ENCODE measurements around the gene UTP20.

The UTP20 gene

GRCh38 chr12:101238800-101239329 is 41.0 kb upstream of the UTP20 start:
- Histone ChIP-seq H3K27me3 (ENCODE audit: control insufficient read depth, insufficient read depth, low read length) (no peaks in the 10 kb centered on the region), H3K36me3 (ENCODE audit: control insufficient read depth, insufficient read depth, low read length) (no peaks in the 10 kb centered on the region), H3K79me2 (no peaks in the 10 kb centered on the region), H3K9me3 (ENCODE audit: control insufficient read depth, low read length) (no peaks in the 10 kb centered on the region), H3K9ac (no peak overlapping the region), H2AFZ (no peak overlapping the region), H3K4me3 (ENCODE audit: low read depth, low read length) (no peak overlapping the region), H3K4me1 (no peaks in the 10 kb centered on the region), H3K4me2 (ENCODE audit: low read length) (no peak overlapping the region), H3K27ac (no peak overlapping the region)
- no peak for TF ChIP-seq CTCF (IDR thresholded peaks at IDR 0.05)

- TF ChIP-seq CTCF (IDR thresholded peaks at IDR 0.05), result no peak
- H3K27ac ChIP-seq, result no peak overlapping the region
- no peaks in the 10 kb centered on the region for H3K79me2 ChIP-seq
- H3K4me3 ChIP-seq (ENCODE audit: low read depth, low read length), result no peak overlapping the region
- H3K9me3 ChIP-seq (ENCODE audit: control insufficient read depth, low read length), result no peaks in the 10 kb centered on the region
- no peaks in the 10 kb centered on the region for H3K36me3 ChIP-seq (ENCODE audit: control insufficient read depth, insufficient read depth, low read length)
- H3K4me2 ChIP-seq (ENCODE audit: low read length), result no peak overlapping the region
- no peak overlapping the region for H3K9ac ChIP-seq
- H3K4me1 ChIP-seq, result no peaks in the 10 kb centered on the region
- H3K27me3 ChIP-seq (ENCODE audit: control insufficient read depth, insufficient read depth, low read length), result no peaks in the 10 kb centered on the region
- H2AFZ ChIP-seq, result no peak overlapping the region
These were observed 36.8 kb upstream of the UTP20 start for GRCh38 chr12:101243074-101243473.

- no peak overlapping the region for H3K4me3 ChIP-seq (ENCODE audit: low read depth, low read length)
- TF ChIP-seq CTCF (IDR thresholded peaks at IDR 0.05), result no peak
- H3K4me1 ChIP-seq, result no peaks in the 10 kb centered on the region
- no peak overlapping the region for H3K9ac ChIP-seq
- no peak overlapping the region for H3K4me2 ChIP-seq (ENCODE audit: low read length)
- no peaks in the 10 kb centered on the region for H3K9me3 ChIP-seq (ENCODE audit: control insufficient read depth, low read length)
- no peak overlapping the region for H3K27ac ChIP-seq
- H3K27me3 ChIP-seq (ENCODE audit: control insufficient read depth, insufficient read depth, low read length), result no peaks in the 10 kb centered on the region
- H3K36me3 ChIP-seq (ENCODE audit: control insufficient read depth, insufficient read depth, low read length), result no peaks in the 10 kb centered on the region
- H3K79me2 ChIP-seq, result no peaks in the 10 kb centered on the region
- no peak overlapping the region for H2AFZ ChIP-seq
These were observed 36.3 kb upstream of the UTP20 start for GRCh38 chr12:101243616-101244015.

- Histone ChIP-seq H3K27ac (no peak overlapping the region), H3K4me1 (no peaks in the 10 kb centered on the region), H3K79me2 (no peaks in the 10 kb centered on the region), H3K36me3 (ENCODE audit: control insufficient read depth, insufficient read depth, low read length) (no peaks in the 10 kb centered on the region), H3K9me3 (ENCODE audit: control insufficient read depth, low read length) (no peaks in the 10 kb centered on the region), H3K4me3 (ENCODE audit: low read depth, low read length) (no peak overlapping the region), H3K9ac (no peak overlapping the region), H3K4me2 (ENCODE audit: low read length) (no peak overlapping the region), H2AFZ (no peak overlapping the region), H3K27me3 (ENCODE audit: control insufficient read depth, insufficient read depth, low read length) (no peaks in the 10 kb centered on the region)
- TF ChIP-seq CTCF (IDR thresholded peaks at IDR 0.05), result no peak
These were observed 23.6 kb upstream of the UTP20 start for GRCh38 chr12:101256266-101256665.

GRCh38 chr12:101257357-101257756 is 22.5 kb upstream of the UTP20 start:
- H2AFZ ChIP-seq, result no peak overlapping the region
- no peaks in the 10 kb centered on the region for H3K4me1 ChIP-seq
- no peak overlapping the region for H3K27ac ChIP-seq
- no peaks in the 10 kb centered on the region for H3K79me2 ChIP-seq
- no peaks in the 10 kb centered on the region for H3K36me3 ChIP-seq (ENCODE audit: control insufficient read depth, insufficient read depth, low read length)
- H3K27me3 ChIP-seq (ENCODE audit: control insufficient read depth, insufficient read depth, low read length), result no peaks in the 10 kb centered on the region
- no peak overlapping the region for H3K4me2 ChIP-seq (ENCODE audit: low read length)
- H3K9ac ChIP-seq, result no peak overlapping the region
- no peak overlapping the region for H3K4me3 ChIP-seq (ENCODE audit: low read depth, low read length)
- no peaks in the 10 kb centered on the region for H3K9me3 ChIP-seq (ENCODE audit: control insufficient read depth, low read length)
- TF ChIP-seq CTCF (IDR thresholded peaks at IDR 0.05), result no peak
